Memory B cell (primary cell): ENCODE data around the gene OGFRL1.
"Not testable (repeated sequence)": the region's sequence is repeated elsewhere in the genome, so short reads cannot be mapped to it uniquely, and the experiment has no call there.

Experiments
- ATAC-seq: fragments of 150-1000 bp; cut with Tn5 transposase; 2 replicates; pipeline ENCODE4 v1.10.0; 2021; ENCODE audit warnings: low read depth, mild to moderate bottlenecking, moderate library complexity
- DNase-seq, 2 donors: peaks; one replicate each; pipeline ENCODE4 v3.0.0; 2022; ENCODE audit warnings: low spot score in 2 of 2
- H3K27ac Mint-ChIP-seq: one replicate; pipeline ENCODE4 v1.8.0; 2022; ENCODE audit warnings: mild to moderate bottlenecking, moderate library complexity, mixed read lengths
- H3K27me3 Mint-ChIP-seq: one replicate; pipeline ENCODE4 v1.8.0; 2022; ENCODE audit warnings: mixed read lengths
- H3K36me3 Mint-ChIP-seq: one replicate; pipeline ENCODE4 v1.8.0; 2022; ENCODE audit warnings: mild to moderate bottlenecking, mixed read lengths
- H3K4me1 Mint-ChIP-seq: one replicate; pipeline ENCODE4 v1.8.0; 2022; ENCODE audit warnings: mixed read lengths
- H3K4me3 Mint-ChIP-seq: one replicate; pipeline ENCODE4 v1.8.0; 2022; ENCODE audit warnings: mild to moderate bottlenecking, moderate library complexity, mixed read lengths
- H3K9me3 Mint-ChIP-seq: one replicate; pipeline ENCODE4 v1.8.0; 2022; ENCODE audit warnings: mixed read lengths

OGFRL1 gene

GRCh38 chr6:71266392-71266791 is 22.2 kb upstream of the OGFRL1 start:
- H3K27ac Mint-ChIP-seq, DNase-seq, H3K36me3 Mint-ChIP-seq, H3K4me3 Mint-ChIP-seq, H3K9me3 Mint-ChIP-seq, ATAC-seq, H3K4me1 Mint-ChIP-seq: not testable (repeated sequence)
- H3K27me3 Mint-ChIP-seq: peaks cover 11% of the 10 kb centered on the region

GRCh38 chr6:71268735-71269437 is 19.7 kb upstream of the OGFRL1 start:
- no peak for DNase-seq
- peak; percentile 47 for ATAC-seq
- Mint-ChIP-seq H3K4me3 (no peak overlapping the region), H3K36me3 (peaks cover 6% of the 10 kb centered on the region), H3K27ac (peak overlapping the region; percentile 58), H3K27me3 (peaks cover 8% of the 10 kb centered on the region), H3K9me3 (peaks cover 6% of the 10 kb centered on the region), H3K4me1 (peaks cover 8% of the 10 kb centered on the region)

- Mint-ChIP-seq H3K4me1 (peaks cover 6% of the 10 kb centered on the region), H3K27me3 (no peaks in the 10 kb centered on the region), H3K4me3 (no peak overlapping the region), H3K36me3 (no peaks in the 10 kb centered on the region), H3K27ac (no peak overlapping the region), H3K9me3 (peaks cover 2% of the 10 kb centered on the region)
- DNase-seq: no peak
- no peak for ATAC-seq
Measured at GRCh38 chr6:71277926-71278600, 10.5 kb upstream of the OGFRL1 start.

GRCh38 chr6:71279321-71279720 is 9.3 kb upstream of the OGFRL1 start:
- Mint-ChIP-seq H3K36me3 (no peaks in the 10 kb centered on the region), H3K4me1 (peaks cover 6% of the 10 kb centered on the region), H3K27me3 (no peaks in the 10 kb centered on the region), H3K27ac (no peak overlapping the region), H3K4me3 (no peak overlapping the region), H3K9me3 (peaks cover 2% of the 10 kb centered on the region)
- ATAC-seq (no peak), DNase-seq (no peak)

GRCh38 chr6:71279740-71280139 is 8.9 kb upstream of the OGFRL1 start:
- Mint-ChIP-seq H3K27me3 (no peaks in the 10 kb centered on the region), H3K36me3 (no peaks in the 10 kb centered on the region), H3K4me1 (peaks cover 6% of the 10 kb centered on the region), H3K27ac (no peak overlapping the region), H3K4me3 (no peak overlapping the region), H3K9me3 (peaks cover 2% of the 10 kb centered on the region)
- ATAC-seq (no peak), DNase-seq (no peak)

GRCh38 chr6:71280701-71281100 is 7.9 kb upstream of the OGFRL1 start:
- no peak for DNase-seq
- no peak for ATAC-seq
- Mint-ChIP-seq H3K4me3 (no peak overlapping the region), H3K4me1 (peaks cover 6% of the 10 kb centered on the region), H3K27me3 (no peaks in the 10 kb centered on the region), H3K9me3 (peaks cover 2% of the 10 kb centered on the region), H3K36me3 (no peaks in the 10 kb centered on the region), H3K27ac (no peak overlapping the region)

- Mint-ChIP-seq H3K27me3 (no peaks in the 10 kb centered on the region), H3K27ac (no peak overlapping the region), H3K4me3 (no peak overlapping the region), H3K9me3 (peaks cover 2% of the 10 kb centered on the region), H3K4me1 (peaks cover 17% of the 10 kb centered on the region), H3K36me3 (peaks cover 2% of the 10 kb centered on the region)
- ATAC-seq: no peak
- DNase-seq: no peak
Measured at GRCh38 chr6:71284785-71285184, 3.8 kb upstream of the OGFRL1 start.

GRCh38 chr6:71287038-71287437 is 1.6 kb upstream of the OGFRL1 start:
- DNase-seq (no peak), ATAC-seq (no peak)
- Mint-ChIP-seq H3K27me3 (no peaks in the 10 kb centered on the region), H3K27ac (peak overlapping the region; percentile 82), H3K36me3 (peaks cover 11% of the 10 kb centered on the region), H3K4me1 (peaks cover 37% of the 10 kb centered on the region), H3K9me3 (no peaks in the 10 kb centered on the region), H3K4me3 (peak overlapping the region; percentile 81)

GRCh38 chr6:71287926-71288227 is 734 bp upstream of the OGFRL1 start:
- no peaks in the 10 kb centered on the region for H3K27me3 Mint-ChIP-seq
- no peaks in the 10 kb centered on the region for H3K9me3 Mint-ChIP-seq
- H3K27ac Mint-ChIP-seq: peak overlapping the region; percentile 82
- H3K4me3 Mint-ChIP-seq: peak overlapping the region; percentile 81
- peaks cover 40% of the 10 kb centered on the region for H3K4me1 Mint-ChIP-seq
- ATAC-seq (no peak), DNase-seq (no peak)
- peaks cover 11% of the 10 kb centered on the region for H3K36me3 Mint-ChIP-seq

- Mint-ChIP-seq H3K9me3 (no peaks in the 10 kb centered on the region), H3K27ac (peak overlapping the region; percentile 85), H3K4me3 (peak overlapping the region; percentile 90), H3K27me3 (no peaks in the 10 kb centered on the region), H3K36me3 (peaks cover 18% of the 10 kb centered on the region), H3K4me1 (peaks cover 40% of the 10 kb centered on the region)
- ATAC-seq (peak; percentile 28), DNase-seq (peak; percentile 36 to 63)
Measured at GRCh38 chr6:71289039-71289801, 609 bp downstream of the OGFRL1 start.

GRCh38 chr6:71289802-71290175 is 1.2 kb downstream of the OGFRL1 start:
- Mint-ChIP-seq H3K36me3 (peaks cover 22% of the 10 kb centered on the region), H3K27me3 (no peaks in the 10 kb centered on the region), H3K4me1 (peaks cover 40% of the 10 kb centered on the region), H3K27ac (peak overlapping the region; percentile 85), H3K4me3 (peak overlapping the region; percentile 90), H3K9me3 (no peaks in the 10 kb centered on the region)
- ATAC-seq (no peak), DNase-seq (no peak)

- Mint-ChIP-seq H3K9me3 (no peaks in the 10 kb centered on the region), H3K36me3 (peaks cover 26% of the 10 kb centered on the region), H3K4me1 (peaks cover 40% of the 10 kb centered on the region), H3K4me3 (peak overlapping the region; percentile 54), H3K27me3 (no peaks in the 10 kb centered on the region), H3K27ac (no peak overlapping the region)
- DNase-seq: no peak
- no peak for ATAC-seq
Measured at GRCh38 chr6:71290611-71291010, 2.0 kb downstream of the OGFRL1 start.

GRCh38 chr6:71292001-71292400 is 3.4 kb downstream of the OGFRL1 start:
- H3K4me3 Mint-ChIP-seq: no peak overlapping the region
- peaks cover 32% of the 10 kb centered on the region for H3K36me3 Mint-ChIP-seq
- H3K27ac Mint-ChIP-seq: no peak overlapping the region
- H3K27me3 Mint-ChIP-seq: no peaks in the 10 kb centered on the region
- DNase-seq (no peak), ATAC-seq (no peak)
- no peaks in the 10 kb centered on the region for H3K9me3 Mint-ChIP-seq
- peaks cover 37% of the 10 kb centered on the region for H3K4me1 Mint-ChIP-seq

- no peak overlapping the region for H3K4me3 Mint-ChIP-seq
- H3K27me3 Mint-ChIP-seq: no peaks in the 10 kb centered on the region
- H3K36me3 Mint-ChIP-seq: peaks cover 36% of the 10 kb centered on the region
- peaks cover 28% of the 10 kb centered on the region for H3K4me1 Mint-ChIP-seq
- DNase-seq (no peak), ATAC-seq (no peak)
- no peak overlapping the region for H3K27ac Mint-ChIP-seq
- no peaks in the 10 kb centered on the region for H3K9me3 Mint-ChIP-seq
Measured at GRCh38 chr6:71294121-71294523, 5.5 kb downstream of the OGFRL1 start.
